Measurements from ENCODE around the gene KDF1. TPM values are rescaled to one million over a fixed set of nuclear protein-coding genes. Genes with fewer than 3 reads are reported as not detected.
"Not testable (repeated sequence)": the region's sequence is repeated elsewhere in the genome, so short reads cannot be mapped to it uniquely, and the experiment has no call there.

The KDF1 gene
- total RNA-seq, 1 experiment from 2014 or later, result not detected

GRCh38 chr1:26961826-26962225 lies 1.6 kb upstream of the KDF1 start:
- in situ Hi-C loops (cut with HindIII; ENCODE audit: low sequenced_read_pairs), result loop anchor here (25.0 kb wide), 1 partner anchor 100 kb away; no protein-coding TSS in a partner anchor
- no peak for DNase-seq (ENCODE audit: low spot score)

- DNase-seq (ENCODE audit: low spot score), result no peak
- in situ Hi-C loops (cut with HindIII; ENCODE audit: low sequenced_read_pairs), result loop anchor here (25.0 kb wide), 1 partner anchor 102 kb away; no protein-coding TSS in a partner anchor
Measured at GRCh38 chr1:26960625-26960966, 328 bp upstream of the KDF1 start.

- DNase-seq (ENCODE audit: low spot score), result no peak
- in situ Hi-C loops (cut with HindIII; ENCODE audit: low sequenced_read_pairs), result loop anchor here (25.0 kb wide), 1 partner anchor 103 kb away; no protein-coding TSS in a partner anchor
Measured at GRCh38 chr1:26959270-26959669, 998 bp downstream of the KDF1 start.

- DNase-seq (ENCODE audit: low spot score), result no peak
- in situ Hi-C loops (cut with HindIII; ENCODE audit: low sequenced_read_pairs), result loop anchor here (25.0 kb wide), 1 partner anchor 105 kb away; no protein-coding TSS in a partner anchor
Measured at GRCh38 chr1:26957306-26957705, 3.0 kb downstream of the KDF1 start.

- in situ Hi-C loops (cut with HindIII; ENCODE audit: low sequenced_read_pairs), result loop anchor here (25.0 kb wide), 1 partner anchor 106 kb away; no protein-coding TSS in a partner anchor
- no peak for DNase-seq (ENCODE audit: low spot score)
Measured at GRCh38 chr1:26956321-26956720, 3.9 kb downstream of the KDF1 start.

GRCh38 chr1:26953374-26953773 lies 6.9 kb downstream of the KDF1 start:
- DNase-seq (ENCODE audit: low spot score), result no peak
- in situ Hi-C loops (cut with HindIII; ENCODE audit: low sequenced_read_pairs), result loop anchor here (25.0 kb wide), 1 partner anchor 109 kb away; no protein-coding TSS in a partner anchor

- no peak for DNase-seq (ENCODE audit: low spot score)
- in situ Hi-C loops (cut with HindIII; ENCODE audit: low sequenced_read_pairs), result loop anchor here (25.0 kb wide), 1 partner anchor 110 kb away; no protein-coding TSS in a partner anchor
Measured at GRCh38 chr1:26951821-26952497, 8.3 kb downstream of the KDF1 start.

- no peak for DNase-seq (ENCODE audit: low spot score)
- in situ Hi-C loops (cut with HindIII; ENCODE audit: low sequenced_read_pairs), result loop anchor here (25.0 kb wide), 1 partner anchor 111 kb away; no protein-coding TSS in a partner anchor
Measured at GRCh38 chr1:26951216-26951615, 9.1 kb downstream of the KDF1 start.

- DNase-seq (ENCODE audit: low spot score), result no peak
- in situ Hi-C loops (cut with HindIII; ENCODE audit: low sequenced_read_pairs), result loop anchor here (25.0 kb wide), 1 partner anchor 112 kb away; no protein-coding TSS in a partner anchor
Measured at GRCh38 chr1:26950602-26951001, 9.7 kb downstream of the KDF1 start.

- no peak for DNase-seq (ENCODE audit: low spot score)
- in situ Hi-C loops (cut with HindIII; ENCODE audit: low sequenced_read_pairs), result loop anchor here (25.0 kb wide), 1 partner anchor 112 kb away; no protein-coding TSS in a partner anchor
Measured at GRCh38 chr1:26949926-26950319, 10.3 kb downstream of the KDF1 start.

GRCh38 chr1:26949266-26949925 lies 10.9 kb downstream of the KDF1 start:
- peak; percentile 74 for DNase-seq (ENCODE audit: low spot score)
- in situ Hi-C loops (cut with HindIII; ENCODE audit: low sequenced_read_pairs), result no loop called here

- DNase-seq (ENCODE audit: low spot score); in situ Hi-C loops (cut with HindIII; ENCODE audit: low sequenced_read_pairs): not testable (repeated sequence)
Measured at GRCh38 chr1:26948725-26949057, 11.6 kb downstream of the KDF1 start.

GRCh38 chr1:26946270-26946669 lies 14.0 kb downstream of the KDF1 start:
- in situ Hi-C loops (cut with HindIII; ENCODE audit: low sequenced_read_pairs), result no loop called here
- no peak for DNase-seq (ENCODE audit: low spot score)

- in situ Hi-C loops (cut with HindIII; ENCODE audit: low sequenced_read_pairs), result no loop called here
- no peak for DNase-seq (ENCODE audit: low spot score)
Measured at GRCh38 chr1:26945728-26946127, 14.5 kb downstream of the KDF1 start.

- DNase-seq (ENCODE audit: low spot score), result no peak
- in situ Hi-C loops (cut with HindIII; ENCODE audit: low sequenced_read_pairs), result no loop called here
Measured at GRCh38 chr1:26945138-26945537, 15.1 kb downstream of the KDF1 start.

- no peak for DNase-seq (ENCODE audit: low spot score)
- in situ Hi-C loops (cut with HindIII; ENCODE audit: low sequenced_read_pairs), result no loop called here
Measured at GRCh38 chr1:26942656-26943055, 17.6 kb downstream of the KDF1 start.

- DNase-seq (ENCODE audit: low spot score), result no peak
- in situ Hi-C loops (cut with HindIII; ENCODE audit: low sequenced_read_pairs), result no loop called here
Measured at GRCh38 chr1:26941311-26941710, 19.0 kb downstream of the KDF1 start.

GRCh38 chr1:26938659-26939025 lies 21.6 kb downstream of the KDF1 start:
- DNase-seq (ENCODE audit: low spot score), result no peak
- in situ Hi-C loops (cut with HindIII; ENCODE audit: low sequenced_read_pairs), result no loop called here

GRCh38 chr1:26938004-26938658 lies 22.1 kb downstream of the KDF1 start:
- DNase-seq (ENCODE audit: low spot score), result no peak
- in situ Hi-C loops (cut with HindIII; ENCODE audit: low sequenced_read_pairs), result no loop called here

- in situ Hi-C loops (cut with HindIII; ENCODE audit: low sequenced_read_pairs), result no loop called here
- DNase-seq (ENCODE audit: low spot score), result no peak
Measured at GRCh38 chr1:26936823-26937222, 23.4 kb downstream of the KDF1 start.

All from G401 (cell line).